ENCODE measurements around the gene PCSK7.
A peak's percentile ranks its signal among the peaks of the same experiment; 100 is the strongest.

GRCh38 chr11:117230286-117230961, 1.4 kb downstream of the PCSK7 start:
- TF ChIP-seq POLR2A (IDR thresholded peaks at IDR 0.05) (no peak), CTCF (IDR thresholded peaks at IDR 0.05) (no peak), POLR2AphosphoS5 (IDR thresholded peaks at IDR 0.05) (peak; percentile 11)

Data from prostate gland (tissue), 2 donors.